ENCODE results near the gene VPS13D. TPM values are rescaled to one million over a fixed set of nuclear protein-coding genes. Genes with fewer than 3 reads are reported as not detected.
A peak's percentile ranks its signal among the peaks of the same experiment; 100 is the strongest.

VPS13D gene
- total RNA-seq, 2 donors from 2014 or later = 48.1 to 65.2 TPM

DNA sequence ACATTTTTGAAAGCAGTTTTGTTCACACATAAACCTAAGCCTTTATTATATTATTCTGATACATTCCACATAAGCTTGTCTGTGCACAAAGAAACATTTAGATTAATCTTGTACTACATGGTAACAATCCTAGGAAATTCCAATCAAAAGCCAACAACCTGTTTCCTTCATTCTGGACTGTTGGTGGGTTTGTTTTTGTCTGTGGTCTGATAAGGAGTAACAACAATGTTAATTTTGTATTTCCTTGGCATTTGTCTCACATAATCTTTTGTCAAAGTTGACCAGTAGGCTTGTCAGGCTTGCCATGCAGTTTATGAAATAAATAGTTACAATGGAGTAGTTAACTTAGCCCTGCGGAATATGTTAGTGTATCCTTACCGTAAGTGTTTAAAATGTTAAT lies 204.9 kb downstream of the VPS13D start:
- Histone ChIP-seq H3K9me3 (no peaks in the 10 kb centered on the region), H3K4me1 (peaks cover 0 to 61% of the 10 kb centered on the region in 2 donors), H3K27ac (peak overlapping the region; percentile 73 to 77), H3K27me3 (no peaks in the 10 kb centered on the region), H3K36me3 (peaks cover 6% of the 10 kb centered on the region), H3K4me3 (no peak overlapping the region)
- TF ChIP-seq, protein P1, sequence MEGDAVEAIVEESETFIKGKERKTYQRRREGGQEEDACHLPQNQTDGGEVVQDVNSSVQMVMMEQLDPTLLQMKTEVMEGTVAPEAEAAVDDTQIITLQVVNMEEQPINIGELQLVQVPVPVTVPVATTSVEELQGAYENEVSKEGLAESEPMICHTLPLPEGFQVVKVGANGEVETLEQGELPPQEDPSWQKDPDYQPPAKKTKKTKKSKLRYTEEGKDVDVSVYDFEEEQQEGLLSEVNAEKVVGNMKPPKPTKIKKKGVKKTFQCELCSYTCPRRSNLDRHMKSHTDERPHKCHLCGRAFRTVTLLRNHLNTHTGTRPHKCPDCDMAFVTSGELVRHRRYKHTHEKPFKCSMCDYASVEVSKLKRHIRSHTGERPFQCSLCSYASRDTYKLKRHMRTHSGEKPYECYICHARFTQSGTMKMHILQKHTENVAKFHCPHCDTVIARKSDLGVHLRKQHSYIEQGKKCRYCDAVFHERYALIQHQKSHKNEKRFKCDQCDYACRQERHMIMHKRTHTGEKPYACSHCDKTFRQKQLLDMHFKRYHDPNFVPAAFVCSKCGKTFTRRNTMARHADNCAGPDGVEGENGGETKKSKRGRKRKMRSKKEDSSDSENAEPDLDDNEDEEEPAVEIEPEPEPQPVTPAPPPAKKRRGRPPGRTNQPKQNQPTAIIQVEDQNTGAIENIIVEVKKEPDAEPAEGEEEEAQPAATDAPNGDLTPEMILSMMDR (IDR thresholded peaks at IDR 0.05) = no peak
- DNase-seq (ENCODE audit: low spot score) = no peak

DNA sequence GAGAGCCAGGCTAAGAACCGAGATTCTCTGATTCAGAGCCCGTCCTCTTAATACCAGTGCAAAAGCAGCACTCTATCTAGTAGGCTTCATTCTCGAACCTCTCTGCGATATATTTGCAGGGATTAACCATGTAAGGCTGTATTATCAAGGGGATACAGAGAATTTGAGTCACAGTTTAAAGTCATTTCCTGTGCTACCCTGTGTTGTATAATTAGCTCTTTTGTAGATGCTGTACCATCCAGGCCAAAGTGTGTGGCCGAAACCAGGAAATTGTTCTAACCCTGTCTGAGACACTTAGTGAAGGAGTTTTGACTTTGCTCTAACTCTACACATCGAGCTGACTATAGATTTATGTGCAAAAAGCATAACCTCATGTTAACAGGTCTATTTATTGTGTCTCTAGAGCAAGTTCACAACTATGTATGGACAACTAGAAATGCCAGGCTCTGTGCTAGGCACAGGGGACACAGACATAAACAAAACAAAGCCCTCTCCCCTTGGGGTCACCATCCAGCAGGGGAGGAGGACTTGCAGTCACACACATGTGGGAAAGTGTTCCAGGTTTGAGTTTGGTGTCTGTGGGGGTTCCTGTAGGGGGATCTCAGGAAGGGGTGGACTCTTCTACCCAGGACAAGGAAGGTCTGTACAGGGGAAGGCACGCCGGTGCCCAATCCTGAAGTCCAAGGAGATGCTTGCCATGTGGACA lies 206.0 kb downstream of the VPS13D start:
- TF ChIP-seq, protein P1 (IDR thresholded peaks at IDR 0.05) = no peak
- Histone ChIP-seq H3K27ac (peak overlapping the region; percentile 43 to 73), H3K4me3 (no peak overlapping the region), H3K27me3 (no peaks in the 10 kb centered on the region), H3K36me3 (no peaks in the 10 kb centered on the region), H3K9me3 (no peaks in the 10 kb centered on the region), H3K4me1 (peaks cover 0 to 60% of the 10 kb centered on the region in 2 donors)
- no peak for DNase-seq (ENCODE audit: low spot score)

DNA sequence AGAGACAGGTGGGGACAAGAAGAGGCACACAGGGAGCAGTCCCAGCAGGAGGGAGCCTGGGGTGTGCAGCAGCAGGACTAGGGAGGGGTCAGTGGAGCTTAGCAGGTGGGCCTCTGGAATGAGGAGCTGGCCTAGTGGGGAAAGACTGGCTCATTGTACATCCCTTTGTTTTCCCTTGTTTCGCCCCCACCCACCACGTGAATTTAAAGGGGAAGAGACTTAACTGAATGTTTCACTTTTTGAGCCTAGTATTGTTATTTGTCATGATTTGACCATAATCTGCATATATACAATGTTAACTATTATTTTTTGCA lies 206.5 kb downstream of the VPS13D start:
- peak overlapping the region in 1 of 2 donors; percentile 48 for H3K27ac ChIP-seq
- no peaks in the 10 kb centered on the region for H3K27me3 ChIP-seq
- peaks cover 0 to 55% of the 10 kb centered on the region in 2 donors for H3K4me1 ChIP-seq
- H3K9me3 ChIP-seq = no peaks in the 10 kb centered on the region
- H3K36me3 ChIP-seq = no peaks in the 10 kb centered on the region
- TF ChIP-seq, protein P1 (IDR thresholded peaks at IDR 0.05) = no peak
- H3K4me3 ChIP-seq = no peak overlapping the region
- DNase-seq (ENCODE audit: low spot score) = no peak

DNA sequence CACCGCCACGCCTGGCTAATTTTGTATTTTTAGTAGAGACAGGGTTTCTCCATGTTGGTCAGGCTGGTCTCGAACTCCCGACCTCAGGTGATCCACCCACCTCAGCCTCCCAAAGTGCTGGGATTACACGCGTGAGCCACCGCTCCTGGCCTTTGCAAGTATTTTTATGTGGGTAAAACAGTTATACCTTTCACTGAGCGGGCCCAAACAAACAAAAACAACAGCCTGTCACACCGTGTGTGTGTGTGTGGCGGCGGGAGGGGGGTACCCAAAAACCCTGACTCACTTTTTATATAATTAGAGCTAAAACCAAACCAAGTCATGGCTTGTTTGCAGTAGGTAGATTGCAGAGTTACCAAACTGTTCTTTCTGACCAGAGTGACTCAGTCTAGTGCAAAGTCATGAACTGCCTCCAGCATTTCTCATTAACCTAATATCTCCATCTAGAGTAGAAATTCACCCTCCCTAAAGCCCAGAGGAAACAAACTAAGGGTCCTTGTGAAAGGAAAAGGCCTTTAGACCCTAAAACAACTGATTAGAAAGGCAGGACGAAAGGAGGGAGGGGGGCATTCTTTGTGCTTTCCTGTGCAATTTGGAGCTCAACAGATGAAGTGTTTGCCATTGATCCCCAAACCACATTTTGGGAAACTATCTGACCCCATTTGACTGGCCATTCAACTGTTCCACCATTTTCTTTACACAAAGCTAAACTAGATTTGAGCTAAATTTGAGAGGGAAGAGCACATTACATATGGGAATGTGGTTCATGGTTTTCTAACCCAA lies 207.2 kb downstream of the VPS13D start:
- Histone ChIP-seq H3K27me3 (no peaks in the 10 kb centered on the region), H3K4me3 (no peak overlapping the region), H3K36me3 (no peaks in the 10 kb centered on the region), H3K27ac (no peak overlapping the region), H3K4me1 (peaks cover 0 to 50% of the 10 kb centered on the region in 2 donors), H3K9me3 (no peaks in the 10 kb centered on the region)
- TF ChIP-seq, protein P1 (IDR thresholded peaks at IDR 0.05) = no peak
- no peak for DNase-seq (ENCODE audit: low spot score)

DNA sequence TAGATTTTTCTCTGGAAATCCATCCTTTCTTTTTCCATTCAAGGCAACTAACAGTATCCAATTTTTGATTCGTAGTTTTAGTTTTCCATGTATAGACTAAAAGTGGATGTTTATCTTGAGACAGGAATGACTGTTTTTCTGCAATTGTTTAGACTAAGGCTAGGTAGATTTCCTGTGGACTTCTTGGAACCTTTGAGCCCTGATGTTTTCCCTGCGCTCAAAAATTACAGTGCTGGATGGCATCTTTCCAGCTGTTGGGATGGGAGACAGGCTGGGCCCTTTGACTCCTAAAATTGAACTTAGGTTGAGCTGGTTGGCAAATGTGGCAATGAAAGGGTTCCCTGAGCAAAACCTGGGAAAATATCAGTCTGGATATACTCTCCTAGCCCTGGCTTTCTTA lies 207.8 kb downstream of the VPS13D start:
- TF ChIP-seq, protein P1 (IDR thresholded peaks at IDR 0.05) = no peak
- H3K36me3 ChIP-seq = no peaks in the 10 kb centered on the region

More for the DNA sequence above, 207.8 kb downstream of the VPS13D start:
- Histone ChIP-seq H3K9me3 (no peaks in the 10 kb centered on the region), H3K4me1 (peaks cover 0 to 46% of the 10 kb centered on the region in 2 donors), H3K4me3 (no peak overlapping the region), H3K27me3 (no peaks in the 10 kb centered on the region), H3K27ac (no peak overlapping the region)
- no peak for DNase-seq (ENCODE audit: low spot score)

All from right atrium auricular region (tissue), 2 donors.